Pancreas (tissue), 10 donors: ENCODE measurements around the gene C19orf53. TPM values are rescaled to one million over a fixed set of nuclear protein-coding genes. Genes with fewer than 3 reads are reported as not detected.
"Not testable (repeated sequence)": the region's sequence is repeated elsewhere in the genome, so short reads cannot be mapped to it uniquely, and the experiment has no call there.

ENCODE experiments used
- ATAC-seq, 4 donors: fragments of 200-7000 bp; cut with Tn5 transposase; one replicate each; pipeline versions ENCODE4 v1.8.0 to v1.9.1; 2020; ENCODE audit warnings: mild to moderate bottlenecking in 4 of 4, moderate library complexity in 4 of 4
- DNase-seq, 6 donors: peaks; one replicate each; pipeline ENCODE4 v3.0.0-alpha.2; 2020
- FAIRE-seq: peaks from 2 replicates; lab custom pipeline; 2012; peaks lifted over from hg19 to GRCh38; lab: Jason Lieb, UNC
- H3K27ac ChIP-seq, 4 donors: fragments of 200-600 bp; sonication (generic); 1 replicate in 3 of 4; 2 replicates in 1 of 4; pipeline versions ENCODE4 v1.5.0 to v1.8.0; 2020
- H3K27me3 ChIP-seq, 4 donors: fragments of 200-600 bp; one replicate each; pipeline ENCODE4 v1.8.0; 2021
- H3K36me3 ChIP-seq, 3 donors: fragments of 200-600 bp; sonication (generic) in 1 of 3; one replicate each; pipeline versions ENCODE4 v1.5.0 to v1.8.0; 2020 to 2021
- H3K4me1 ChIP-seq, 3 donors: fragments of 200-600 bp; one replicate each; pipeline ENCODE4 v1.8.0; 2021
- H3K4me3 ChIP-seq, 4 donors: fragments of 200-600 bp; sonication (generic) in 2 of 4; one replicate each; pipeline versions ENCODE4 v1.5.0 to v1.8.0; 2020 to 2021
- H3K9me3 ChIP-seq, 4 donors: fragments of 200-600 bp; one replicate each; pipeline ENCODE4 v1.8.0; 2021
- CTCF ChIP-seq, 4 donors: fragments of 200-600 bp; sonication (generic) in 3 of 4; IDR thresholded peaks; one replicate each; pipeline versions ENCODE4 v1.5.0 to v1.8.0; 2021; ENCODE audit warnings: antibody characterized with exemption in 4 of 4
- WGBS, 2 donors: extraction: QIAGEN DNeasy Blood & Tissue Kit; methylation state at CpG; one replicate each; pipeline ENCODE4 v1.1.7; 2013; 5-methylcytosine and 5-hydroxymethylcytosine counted together
- intact Hi-C, 3 donors: fragments of 100-400 bp; cut with DNase I; formaldehyde crosslinking; loops; one replicate each; pipeline versions ENCODE4 v1.11.1 to v1.14.2; 2022
- polyA plus RNA-seq, 2 donors: library from polyadenylated mRNA; stranded (reverse); fragments of 200-250 nt; gene quantifications; one replicate each; pipeline ENCODE4 v1.2.3, GENCODE V29; 2013
- total RNA-seq, 6 donors: library from RNA; stranded (reverse); fragmentation: NEBNext Ultra II Directional in 4 of 6; extraction: Animal tissue kit (Norgen Biotek cat#: 25700) in 4 of 6; gene quantifications; one replicate each; pipeline versions ENCODE4 v1.2.1 to v1.2.4, GENCODE V29; 2021 to 2023
- donor health status: healthy with polysubstance abuse.
- donor health status: DM: no; HTN: no; CAD: no; lungs with moderate emphysema.
- donor health status: DM: no; HTN: no; CAD: no.
- donor health status: control.
- donor health status: control.
- donor health status: Bipolar disorder and iron deficiency.
- donor health status: DM: yes; HTN: yes; CAD: no.
- donor health status: DM: no; HTN: no; CAD: no.
- donor health status: DM: no; HTN: no; CAD: no.
- donor health status: DM: yes; HTN: yes; CAD: no.

C19orf53 gene
- total and polyA plus RNA-seq, 8 donors = 18.9 to 99.0 (median 32.1) TPM

GRCh38 chr19:13783565-13784500 lies 9.6 kb downstream of the C19orf53 start:
- no peak overlapping the region for H3K4me3 ChIP-seq
- intact Hi-C loops = no loop called here
- H3K27me3 ChIP-seq = no peaks in the 10 kb centered on the region
- no peak overlapping the region for H3K27ac ChIP-seq
- TF ChIP-seq CTCF (IDR thresholded peaks at IDR 0.05) = no peak
- ATAC-seq (no peak), DNase-seq (no peak), FAIRE-seq (no peak)
- no peaks in the 10 kb centered on the region for H3K36me3 ChIP-seq
- 70 to 71% methylated on average over 18 of the region's 18 CpGs for WGBS, 2 donors
- H3K4me1 ChIP-seq = peaks cover 0 to 9% (median 0%) of the 10 kb centered on the region in 3 donors
- H3K9me3 ChIP-seq = no peaks in the 10 kb centered on the region

GRCh38 chr19:13784731-13785452 lies 10.6 kb downstream of the C19orf53 start:
- 14 to 15% methylated on average over 17 of the region's 17 CpGs for WGBS, 2 donors
- peaks cover 0 to 9% (median 0%) of the 10 kb centered on the region in 3 donors for H3K4me1 ChIP-seq

GRCh38 chr19:13788991-13789390 lies 14.7 kb downstream of the C19orf53 start:
- Histone ChIP-seq H3K4me1 (peaks cover 0 to 9% (median 0%) of the 10 kb centered on the region in 3 donors), H3K36me3 (no peaks in the 10 kb centered on the region), H3K9me3 (no peaks in the 10 kb centered on the region), H3K27me3 (no peaks in the 10 kb centered on the region), H3K27ac (peak overlapping the region in 1 of 4 donors; percentile 80), H3K4me3 (no peak overlapping the region)
- WGBS, 2 donors = 58 to 66% methylated on average over 8 of the region's 8 CpGs
- FAIRE-seq = no peak
- no peak for DNase-seq
- intact Hi-C loops = loop anchor here in 2 of 3 donors (5.0 kb wide), 1 partner anchor 73 kb away; no protein-coding TSS in a partner anchor
- ATAC-seq = no peak
- TF ChIP-seq CTCF (IDR thresholded peaks at IDR 0.05) = no peak

More at GRCh38 chr19:13784731-13785452, 10.6 kb downstream of the C19orf53 start:
- intact Hi-C loops = loop anchor here in 2 of 3 donors (5.0 kb wide), 1 partner anchor 77 kb away; no protein-coding TSS in a partner anchor
- peak overlapping the region in 1 of 4 donors; percentile 1 for H3K4me3 ChIP-seq
- peak overlapping the region in 1 of 4 donors; percentile 14 for H3K27ac ChIP-seq
- H3K36me3 ChIP-seq = no peaks in the 10 kb centered on the region
- TF ChIP-seq CTCF (IDR thresholded peaks at IDR 0.05) = peak; percentile 20 to 59 (median 41)
- no peaks in the 10 kb centered on the region for H3K27me3 ChIP-seq
- H3K9me3 ChIP-seq = no peaks in the 10 kb centered on the region
- no peak for FAIRE-seq
- peak; percentile 82 to 91 (median 84) for ATAC-seq
- peak; percentile 73 to 89 (median 84) for DNase-seq

- Histone ChIP-seq H3K9me3 (no peaks in the 10 kb centered on the region), H3K4me3 (no peak overlapping the region), H3K4me1 (no peaks in the 10 kb centered on the region), H3K36me3 (no peaks in the 10 kb centered on the region), H3K27ac (no peak overlapping the region), H3K27me3 (no peaks in the 10 kb centered on the region)
- TF ChIP-seq CTCF (IDR thresholded peaks at IDR 0.05) = no peak
- 71 to 77% methylated on average over 8 of the region's 8 CpGs for WGBS, 2 donors
- FAIRE-seq (no peak), DNase-seq (no peak), ATAC-seq (no peak)
- intact Hi-C loops = no loop called here
Measured at GRCh38 chr19:13790354-13790753, 16.1 kb downstream of the C19orf53 start.

GRCh38 chr19:13793317-13793716 lies 19.1 kb downstream of the C19orf53 start:
- peak overlapping the region in 1 of 4 donors; percentile 91 for H3K27ac ChIP-seq
- FAIRE-seq, H3K27me3 ChIP-seq, H3K4me1 ChIP-seq, H3K36me3 ChIP-seq, H3K4me3 ChIP-seq, ATAC-seq, intact Hi-C loops, H3K9me3 ChIP-seq, DNase-seq: not testable (repeated sequence)
- 83 to 91% methylated on average over 9 of the region's 9 CpGs for WGBS, 2 donors
